Cortex of kidney (tissue), 1 donor: ENCODE results near the gene TRIM74.
"Not testable (repeated sequence)": the region's sequence is repeated elsewhere in the genome, so short reads cannot be mapped to it uniquely, and the experiment has no call there.

ENCODE experiments used
- DNase-seq: peaks from one replicate; lab custom pipeline; 2025; lab: John Stamatoyannopoulos, UW

The TRIM74 gene

GRCh38 chr7:72954563-72955198, 14.6 kb downstream of the TRIM74 start:
- DNase-seq: not testable (repeated sequence)

GRCh38 chr7:72953901-72954562, 15.2 kb downstream of the TRIM74 start:
- DNase-seq: not testable (repeated sequence)

GRCh38 chr7:72950432-72950831, 18.8 kb downstream of the TRIM74 start:
- DNase-seq: not testable (repeated sequence)

GRCh38 chr7:72949686-72950085, 19.6 kb downstream of the TRIM74 start:
- DNase-seq: not testable (repeated sequence)

- DNase-seq: not testable (repeated sequence)
Observed at GRCh38 chr7:72949276-72949675, 20.0 kb downstream of the TRIM74 start.

- not testable (repeated sequence) for DNase-seq
Observed at GRCh38 chr7:72948714-72949113, 20.6 kb downstream of the TRIM74 start.

GRCh38 chr7:72946130-72946745, 23.0 kb downstream of the TRIM74 start:
- DNase-seq: not testable (repeated sequence)

- not testable (repeated sequence) for DNase-seq
Observed at GRCh38 chr7:72945597-72945996, 23.7 kb downstream of the TRIM74 start.

GRCh38 chr7:72944937-72945336, 24.3 kb downstream of the TRIM74 start:
- DNase-seq: not testable (repeated sequence)

GRCh38 chr7:72942956-72943355, 26.3 kb downstream of the TRIM74 start:
- DNase-seq: not testable (repeated sequence)

- DNase-seq: not testable (repeated sequence)
Observed at GRCh38 chr7:72942022-72942705, 27.1 kb downstream of the TRIM74 start.

GRCh38 chr7:72928216-72928615, 41.0 kb downstream of the TRIM74 start:
- not testable (repeated sequence) for DNase-seq

GRCh38 chr7:72927791-72928190, 41.5 kb downstream of the TRIM74 start:
- not testable (repeated sequence) for DNase-seq

- DNase-seq: no peak
Observed at GRCh38 chr7:72925546-72926120, 43.6 kb downstream of the TRIM74 start.

GRCh38 chr7:72924733-72925545, 44.3 kb downstream of the TRIM74 start, which contains the start of gene POM121:
POM121 (plus strand) TSS chr7:72925095; CDS start chr7:72925122, 27 bp downstream.
- peak; percentile 22 for DNase-seq

- DNase-seq: no peak
Observed at GRCh38 chr7:72924386-72924732, 44.9 kb downstream of the TRIM74 start.

- DNase-seq: no peak
Observed at GRCh38 chr7:72919256-72919775, 50.0 kb downstream of the TRIM74 start.

- not testable (repeated sequence) for DNase-seq
Observed at GRCh38 chr7:72914756-72915525, 54.3 kb downstream of the TRIM74 start.

- DNase-seq: not testable (repeated sequence)
Observed at GRCh38 chr7:72913750-72914149, 55.5 kb downstream of the TRIM74 start.

GRCh38 chr7:72911395-72911794, 57.9 kb downstream of the TRIM74 start:
- not testable (repeated sequence) for DNase-seq
